Measurements from ENCODE around the gene OR4F15. TPM values are rescaled to one million over a fixed set of nuclear protein-coding genes. Genes with fewer than 3 reads are reported as not detected.

The OR4F15 gene
- total and polyA plus RNA-seq, 4 donors: not detected

DNA sequence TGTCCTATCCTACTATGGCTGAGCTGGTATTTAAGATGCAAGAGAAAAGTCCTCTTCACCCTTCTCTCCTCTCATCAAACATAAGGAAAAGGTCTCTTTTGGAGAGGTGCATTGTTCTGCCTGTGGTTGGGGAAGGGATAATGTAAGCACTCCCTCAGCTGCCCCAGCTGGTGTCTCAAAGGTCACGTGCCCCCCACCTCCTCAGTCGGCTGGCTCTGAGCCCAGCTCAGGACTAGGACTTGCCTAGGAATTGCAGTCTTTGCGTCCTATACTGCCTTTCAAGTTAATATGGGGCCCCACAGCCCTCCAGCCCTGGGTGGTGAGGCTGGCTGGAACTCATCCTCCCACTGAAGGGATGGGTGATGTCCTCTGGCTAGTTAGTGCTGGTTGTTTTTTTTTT lies 29.7 kb downstream of the OR4F15 start:
- Histone ChIP-seq H3K27ac (ENCODE audit: low read depth in 1 of 2, low read length in 1 of 2) (no peak overlapping the region), H3K36me3 (ENCODE audit: control insufficient read depth in 4 of 4, insufficient read depth in 4 of 4, low read length in 4 of 4) (no peaks in the 10 kb centered on the region), H3K4me1 (ENCODE audit: control insufficient read depth in 5 of 5, insufficient read depth in 5 of 5, low read length in 5 of 5) (no peaks in the 10 kb centered on the region), H3K4me3 (no peak overlapping the region), H3K27me3 (ENCODE audit: control insufficient read depth in 3 of 3, insufficient read depth in 3 of 3, low read length in 2 of 3) (peaks cover 0 to 8% (median 2%) of the 10 kb centered on the region in 3 donors), H3K9ac (ENCODE audit: insufficient read depth in 1 of 2, low read length in 2 of 2) (no peak overlapping the region), H3K9me3 (ENCODE audit: control insufficient read depth in 4 of 4, insufficient read depth in 3 of 4, low read length in 3 of 4) (peaks cover 0 to 2% (median 0%) of the 10 kb centered on the region in 4 donors)
- TF ChIP-seq CTCF (IDR thresholded peaks at IDR 0.05; ENCODE audit: control extremely low read depth, extremely low read depth): no peak
- DNase-seq (no peak), ATAC-seq (ENCODE audit: insufficient read depth, low FRiP score) (no peak)
- 62 to 76% methylated on average over 3 of the region's 3 CpGs for WGBS, 2 donors

- H3K36me3 ChIP-seq (ENCODE audit: control insufficient read depth in 4 of 4, insufficient read depth in 4 of 4, low read length in 4 of 4): no peaks in the 10 kb centered on the region
- no peak overlapping the region for H3K27ac ChIP-seq (ENCODE audit: low read depth in 1 of 2, low read length in 1 of 2)
- ATAC-seq (ENCODE audit: insufficient read depth, low FRiP score): no peak
- H3K27me3 ChIP-seq (ENCODE audit: control insufficient read depth in 3 of 3, insufficient read depth in 3 of 3, low read length in 2 of 3): peaks cover 0 to 8% (median 2%) of the 10 kb centered on the region in 3 donors
- peaks cover 0 to 2% (median 0%) of the 10 kb centered on the region in 4 donors for H3K9me3 ChIP-seq (ENCODE audit: control insufficient read depth in 4 of 4, insufficient read depth in 3 of 4, low read length in 3 of 4)
- H3K4me1 ChIP-seq (ENCODE audit: control insufficient read depth in 5 of 5, insufficient read depth in 5 of 5, low read length in 5 of 5): no peaks in the 10 kb centered on the region
- 69 to 73% methylated on average over 6 of the region's 6 CpGs for WGBS, 2 donors
- TF ChIP-seq CTCF (IDR thresholded peaks at IDR 0.05; ENCODE audit: control extremely low read depth, extremely low read depth): no peak
- no peak overlapping the region for H3K9ac ChIP-seq (ENCODE audit: insufficient read depth in 1 of 2, low read length in 2 of 2)
- H3K4me3 ChIP-seq: no peak overlapping the region
- no peak for DNase-seq
Observed at GRCh38 chr15:101844916-101845315, 32.9 kb downstream of the OR4F15 start.

GRCh38 chr15:101852356-101852755 lies 40.4 kb downstream of the OR4F15 start:
- Histone ChIP-seq H3K27ac (ENCODE audit: low read depth in 1 of 2, low read length in 1 of 2) (no peak overlapping the region), H3K27me3 (ENCODE audit: control insufficient read depth in 3 of 3, insufficient read depth in 3 of 3, low read length in 2 of 3) (peaks cover 0 to 2% (median 0%) of the 10 kb centered on the region in 3 donors), H3K4me3 (no peak overlapping the region), H3K9me3 (ENCODE audit: control insufficient read depth in 4 of 4, insufficient read depth in 3 of 4, low read length in 3 of 4) (no peaks in the 10 kb centered on the region), H3K4me1 (ENCODE audit: control insufficient read depth in 5 of 5, insufficient read depth in 5 of 5, low read length in 5 of 5) (no peaks in the 10 kb centered on the region), H3K36me3 (ENCODE audit: control insufficient read depth in 4 of 4, insufficient read depth in 4 of 4, low read length in 4 of 4) (no peaks in the 10 kb centered on the region), H3K9ac (ENCODE audit: insufficient read depth in 1 of 2, low read length in 2 of 2) (no peak overlapping the region)
- peak in 2 of 3 donors; percentile 22 to 35 for DNase-seq
- WGBS, 2 donors: 65 to 75% methylated on average over 1 of the region's 1 CpG
- no peak for TF ChIP-seq CTCF (IDR thresholded peaks at IDR 0.05; ENCODE audit: control extremely low read depth, extremely low read depth)
- no peak for ATAC-seq (ENCODE audit: insufficient read depth, low FRiP score)

Small RNA genes lying within 50 kb of the gene (small RNA-seq; reads per million reads assigned to genes)
- not detected for gene RN7SL209P (ENCODE audit: low replicate concordance)

Other genes starting within 250 kb of the OR4F15 start
- 10 to 100 TPM; 44.3 to 68.1 TPM for gene TM2D3, start 159.8 kb upstream of the OR4F15 start, total RNA-seq
- 10 to 100 TPM; 40.2 to 44.9 TPM for gene TM2D3, start 159.8 kb upstream of the OR4F15 start, polyA plus RNA-seq
- gene TARS3, start 87.7 kb upstream of the OR4F15 start, total RNA-seq: 10 to 100 TPM in 1 of 2 donors, 1 to 10 TPM in 1; 8.6 to 29.0 TPM
- gene TARS3, start 87.7 kb upstream of the OR4F15 start, polyA plus RNA-seq: 1 to 10 TPM; 3.4 to 3.5 TPM
- not detected for gene OR4F6, start 8.7 kb upstream of the OR4F15 start, total RNA-seq
- gene OR4F6, start 8.7 kb upstream of the OR4F15 start, polyA plus RNA-seq: not detected